ENCODE measurements around the gene NINJ1. TPM values are rescaled to one million over a fixed set of nuclear protein-coding genes. Genes with fewer than 3 reads are reported as not detected.

The NINJ1 gene
- total and polyA plus RNA-seq, 8 donors, result 9.3 to 153 (median 34.6) TPM

GRCh38 chr9:93081081-93081529, 52.9 kb downstream of the NINJ1 start:
- no peaks in the 10 kb centered on the region for H3K27me3 ChIP-seq
- TF ChIP-seq POLR2AphosphoS5 (IDR thresholded peaks at IDR 0.05) (no peak), POLR2A (IDR thresholded peaks at IDR 0.05) (no peak), EP300 (IDR thresholded peaks at IDR 0.05) (no peak), CTCF (IDR thresholded peaks at IDR 0.05) (no peak)
- H3K4me1 ChIP-seq, result peaks cover 0 to 9% (median 0%) of the 10 kb centered on the region in 4 donors
- intact Hi-C loops (cut with DNase I; ENCODE audit: low total_unique reads), result no loop called here
- H3K9me3 ChIP-seq, result no peaks in the 10 kb centered on the region
- peak overlapping the region in 1 of 5 donors; percentile 36 for H3K27ac ChIP-seq
- WGBS, 5 donors, result 92 to 97% (median 95%) methylated on average over 8 to 10 of the region's 10 CpGs
- peak in 1 of 2 donors; percentile 12 for DNase-seq
- H3K36me3 ChIP-seq, result peaks cover 0 to 12% (median 6%) of the 10 kb centered on the region in 4 donors
- no peak overlapping the region for H3K4me3 ChIP-seq

DNA sequence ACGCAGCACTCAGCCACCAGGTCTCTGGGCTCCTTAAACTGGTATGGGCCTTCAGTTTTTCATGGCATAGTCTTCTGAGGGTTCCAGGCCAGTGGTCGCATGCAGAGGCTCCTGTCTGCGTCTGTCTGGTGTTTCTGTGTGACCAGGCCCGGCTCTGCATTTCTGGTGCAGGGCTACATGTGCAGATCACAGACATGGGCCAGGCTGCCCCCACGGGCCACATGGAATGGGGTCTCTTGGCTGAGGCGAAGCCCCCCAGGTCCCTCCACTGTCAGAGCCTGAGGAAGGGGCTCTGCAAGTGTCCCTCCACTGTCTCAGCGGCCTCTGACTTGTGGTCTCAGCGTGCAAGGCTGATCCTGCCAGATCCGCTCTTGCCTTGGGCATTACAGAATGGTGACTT, 53.6 kb downstream of the NINJ1 start:
- peaks cover 0 to 9% (median 0%) of the 10 kb centered on the region in 4 donors for H3K4me1 ChIP-seq
- peaks cover 0 to 8% (median 6%) of the 10 kb centered on the region in 4 donors for H3K36me3 ChIP-seq
- TF ChIP-seq CTCF (IDR thresholded peaks at IDR 0.05), result no peak
- TF ChIP-seq POLR2A (IDR thresholded peaks at IDR 0.05), result no peak
- TF ChIP-seq EP300 (IDR thresholded peaks at IDR 0.05), result no peak
- no peak for TF ChIP-seq POLR2AphosphoS5 (IDR thresholded peaks at IDR 0.05)
- whole genome bisulfite sequencing, 5 donors, result 91 to 94% (median 93%) methylated on average over 9 of the region's 9 CpGs
- H3K9me3 ChIP-seq, result no peaks in the 10 kb centered on the region
- intact Hi-C loops (cut with DNase I; ENCODE audit: low total_unique reads), result no loop called here
- H3K4me3 ChIP-seq, result no peak overlapping the region
- DNase-seq, result no peak
- H3K27ac ChIP-seq, result no peak overlapping the region
- no peaks in the 10 kb centered on the region for H3K27me3 ChIP-seq

DNA sequence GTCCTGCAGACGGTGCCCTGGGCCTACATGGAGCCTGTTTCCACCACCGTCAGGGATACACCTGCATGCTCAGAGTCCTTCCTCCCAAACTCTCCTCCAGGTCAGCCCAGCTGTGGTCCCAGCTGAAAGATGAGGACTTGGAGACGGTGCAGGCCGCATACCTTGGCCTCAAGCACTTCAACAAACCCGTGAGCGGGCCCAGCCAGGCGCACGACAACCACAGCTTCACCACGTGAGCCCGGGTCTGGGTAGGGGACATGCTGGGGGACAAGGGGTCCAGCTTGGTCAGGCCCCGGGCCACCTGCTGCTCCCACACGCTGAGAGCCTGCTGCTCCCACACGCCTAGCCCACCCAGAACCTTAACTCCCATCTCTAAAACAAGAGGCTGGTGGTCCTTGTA, 54.7 kb downstream of the NINJ1 start:
- H3K9me3 ChIP-seq, result no peaks in the 10 kb centered on the region
- 91 to 95% (median 93%) methylated on average over 9 to 13 of the region's 13 CpGs for WGBS, 5 donors
- H3K27me3 ChIP-seq, result no peaks in the 10 kb centered on the region
- no peak overlapping the region for H3K27ac ChIP-seq
- peaks cover 0 to 9% (median 0%) of the 10 kb centered on the region in 4 donors for H3K4me1 ChIP-seq
- H3K4me3 ChIP-seq, result no peak overlapping the region
- peaks cover 0 to 3% (median under 1%) of the 10 kb centered on the region in 4 donors for H3K36me3 ChIP-seq
- DNase-seq, result no peak
- no peak for TF ChIP-seq EP300 (IDR thresholded peaks at IDR 0.05)
- no peak for TF ChIP-seq POLR2A (IDR thresholded peaks at IDR 0.05)
- no peak for TF ChIP-seq CTCF (IDR thresholded peaks at IDR 0.05)
- TF ChIP-seq POLR2AphosphoS5 (IDR thresholded peaks at IDR 0.05), result no peak
- intact Hi-C loops (cut with DNase I; ENCODE audit: low total_unique reads), result no loop called here

- peaks cover 0 to 12% (median 2%) of the 10 kb centered on the region in 4 donors for H3K4me1 ChIP-seq
- intact Hi-C loops (cut with DNase I; ENCODE audit: low total_unique reads), result no loop called here
- H3K27ac ChIP-seq, result no peak overlapping the region
- H3K4me3 ChIP-seq, result no peak overlapping the region
- DNase-seq, result no peak
- no peaks in the 10 kb centered on the region for H3K36me3 ChIP-seq
- H3K27me3 ChIP-seq, result no peaks in the 10 kb centered on the region
- TF ChIP-seq CTCF (IDR thresholded peaks at IDR 0.05) (no peak), EP300 (IDR thresholded peaks at IDR 0.05) (no peak), POLR2A (IDR thresholded peaks at IDR 0.05) (no peak), POLR2AphosphoS5 (IDR thresholded peaks at IDR 0.05) (no peak)
- H3K9me3 ChIP-seq, result no peaks in the 10 kb centered on the region
- 96 to 97% (median 97%) methylated on average over 10 to 16 of the region's 16 CpGs for WGBS, 5 donors
These were observed 56.2 kb downstream of the NINJ1 start for GRCh38 chr9:93077811-93078210.
